ENCODE results near the gene FGF11. TPM values are rescaled to one million over a fixed set of nuclear protein-coding genes. Genes with fewer than 3 reads are reported as not detected.

The FGF11 gene
- polyA plus RNA-seq, 1 of the 3 experiments (the other 2 are of a cell fraction) = 1.9 TPM

DNA sequence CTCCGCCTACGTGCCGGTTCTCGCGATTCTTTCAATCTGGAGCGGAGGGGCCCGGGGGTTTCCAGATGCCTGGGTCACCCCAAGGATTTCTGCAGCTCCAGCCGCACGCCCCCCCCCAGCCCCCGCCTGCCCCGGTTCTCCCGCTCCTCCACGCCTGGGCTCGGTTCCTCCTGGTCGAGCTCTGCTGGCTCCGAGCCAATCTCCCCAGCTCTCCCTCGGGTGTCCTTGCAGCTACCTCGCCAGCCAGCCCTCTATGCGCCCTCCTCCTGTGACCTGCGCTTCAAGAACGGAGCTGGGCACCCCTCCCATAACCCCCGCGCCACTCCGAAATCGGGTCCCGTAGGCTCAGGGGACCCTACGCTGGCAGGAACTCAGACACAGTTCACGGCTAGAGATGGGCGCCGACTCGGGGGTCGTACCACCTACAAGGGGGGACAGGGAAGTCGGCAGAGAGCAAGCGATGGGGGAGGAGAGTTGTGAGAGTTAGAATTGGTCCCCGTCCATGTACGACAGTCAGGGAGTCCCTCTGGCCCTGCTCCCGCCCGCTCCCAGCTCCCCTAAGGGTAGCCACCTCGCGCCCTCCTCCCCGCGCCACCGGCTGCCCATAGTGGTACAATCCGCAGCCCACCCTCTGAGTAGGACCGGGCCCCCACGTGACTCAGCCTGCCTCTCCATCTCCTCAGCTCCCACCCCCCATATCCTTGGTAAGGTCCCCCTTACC, 961 bp downstream of the FGF11 start (continued):
- TF ChIP-seq TAF1 (IDR thresholded peaks at IDR 0.05; ENCODE audit: borderline replicate concordance, low read depth, low read length) = no peak
- TF ChIP-seq CHD2 (IDR thresholded peaks at IDR 0.05; ENCODE audit: low read length, partially characterized antibody) = peak; percentile 98
- no peak for TF ChIP-seq EZH2phosphoT487 (IDR thresholded peaks at IDR 0.05; ENCODE audit: borderline replicate concordance, low read depth)
- TF ChIP-seq TCF12 (IDR thresholded peaks at IDR 0.05) = no peak
- no peak for TF ChIP-seq MEF2A (IDR thresholded peaks at IDR 0.05; ENCODE audit: borderline replicate concordance, low read depth)
- TF ChIP-seq, protein P1, sequence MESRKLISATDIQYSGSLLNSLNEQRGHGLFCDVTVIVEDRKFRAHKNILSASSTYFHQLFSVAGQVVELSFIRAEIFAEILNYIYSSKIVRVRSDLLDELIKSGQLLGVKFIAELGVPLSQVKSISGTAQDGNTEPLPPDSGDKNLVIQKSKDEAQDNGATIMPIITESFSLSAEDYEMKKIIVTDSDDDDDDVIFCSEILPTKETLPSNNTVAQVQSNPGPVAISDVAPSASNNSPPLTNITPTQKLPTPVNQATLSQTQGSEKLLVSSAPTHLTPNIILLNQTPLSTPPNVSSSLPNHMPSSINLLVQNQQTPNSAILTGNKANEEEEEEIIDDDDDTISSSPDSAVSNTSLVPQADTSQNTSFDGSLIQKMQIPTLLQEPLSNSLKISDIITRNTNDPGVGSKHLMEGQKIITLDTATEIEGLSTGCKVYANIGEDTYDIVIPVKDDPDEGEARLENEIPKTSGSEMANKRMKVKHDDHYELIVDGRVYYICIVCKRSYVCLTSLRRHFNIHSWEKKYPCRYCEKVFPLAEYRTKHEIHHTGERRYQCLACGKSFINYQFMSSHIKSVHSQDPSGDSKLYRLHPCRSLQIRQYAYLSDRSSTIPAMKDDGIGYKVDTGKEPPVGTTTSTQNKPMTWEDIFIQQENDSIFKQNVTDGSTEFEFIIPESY (IDR thresholded peaks at IDR 0.05; ENCODE audit: borderline replicate concordance, low read depth) = peak; percentile 94
- TF ChIP-seq, protein P2, sequence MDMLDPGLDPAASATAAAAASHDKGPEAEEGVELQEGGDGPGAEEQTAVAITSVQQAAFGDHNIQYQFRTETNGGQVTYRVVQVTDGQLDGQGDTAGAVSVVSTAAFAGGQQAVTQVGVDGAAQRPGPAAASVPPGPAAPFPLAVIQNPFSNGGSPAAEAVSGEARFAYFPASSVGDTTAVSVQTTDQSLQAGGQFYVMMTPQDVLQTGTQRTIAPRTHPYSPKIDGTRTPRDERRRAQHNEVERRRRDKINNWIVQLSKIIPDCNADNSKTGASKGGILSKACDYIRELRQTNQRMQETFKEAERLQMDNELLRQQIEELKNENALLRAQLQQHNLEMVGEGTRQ (IDR thresholded peaks at IDR 0.05; ENCODE audit: borderline replicate concordance, low read depth, low read length) = peak; percentile 52; the same call in 1 of the 2 replicates
- no peak for TF ChIP-seq RCOR1 (IDR thresholded peaks at IDR 0.05; ENCODE audit: low read length)

DNA sequence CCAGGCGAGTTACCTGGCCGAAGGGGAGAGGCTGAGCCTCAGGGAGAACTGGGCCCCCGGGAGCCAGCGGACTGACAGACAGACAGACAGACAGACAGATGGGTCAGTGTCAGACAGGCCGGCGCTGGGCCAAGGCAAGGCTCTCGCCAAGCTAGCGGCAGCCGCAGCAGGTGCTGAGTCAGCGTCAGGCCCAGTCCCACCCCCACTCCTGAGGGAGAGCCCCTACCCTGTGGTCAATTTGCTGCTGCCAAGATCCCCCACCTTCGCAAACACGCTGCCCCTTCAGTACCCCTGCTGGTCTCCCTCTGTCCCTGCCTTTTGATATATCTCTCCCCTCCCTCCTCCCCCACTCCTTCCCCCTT, 1.5 kb downstream of the FGF11 start:
- Histone ChIP-seq H3K4me2 (peak overlapping the region; percentile 95), H3K9me3 (no peaks in the 10 kb centered on the region), H3K9ac (peak overlapping the region; percentile 61), H4K20me1 (ENCODE audit: insufficient read depth) (no peaks in the 10 kb centered on the region), H3K4me3 (ENCODE audit: low read depth in 2 of 2, low read length in 1 of 2) (peak overlapping the region; percentile 67 to 70), H3K79me2 (ENCODE audit: insufficient read depth) (peaks cover 7% of the 10 kb centered on the region; the same call in 1 of the 2 replicates), H2AFZ (ENCODE audit: low read depth) (no peak overlapping the region), H3K9me2 (no peaks in the 10 kb centered on the region), H3K36me3 (replicated peaks in 1 of 2; ENCODE audit: control insufficient read depth in 1 of 2, insufficient read depth in 2 of 2, low read length in 1 of 2) (peaks cover 0 to 4% of the 10 kb centered on the region in 2 experiments), H3K4me1 (ENCODE audit: control insufficient read depth in 1 of 2, insufficient read depth in 2 of 2, low read depth in 1 of 2, low read length in 1 of 2) (peaks cover 7 to 32% of the 10 kb centered on the region in 2 experiments; a peak in 2 of 4 replicates), H3K27me3 (ENCODE audit: insufficient read depth) (no peaks in the 10 kb centered on the region), H3F3A (replicated peaks; ENCODE audit: insufficient read depth) (peaks cover 18% of the 10 kb centered on the region), H3K27ac (ENCODE audit: low read depth in 2 of 2, low read length in 1 of 2) (peak overlapping the region in 1 of 2 experiments; percentile 97; a peak in 2 of 4 replicates)
- CTCF ChIA-PET = interaction anchor here (0.7 to 1.6 kb wide), 6 partner anchors 26 to 120 kb away, joined by 3 to 11 read pairs (median 4); no protein-coding TSS in a partner anchor
- peak; percentile 72 for DNase-seq
- POLR2A ChIA-PET = interaction anchor here (0.7 to 3.3 kb wide), 10 partner anchors 9 to 767 kb away, joined by 3 to 19 read pairs (median 4); partner anchors contain the start of genes NEURL4, POLR2A, TMEM256 and ZBTB4
- WGBS (ENCODE audit: low lambda C conversion rate) = 22% methylated on average over 7 of the region's 12 CpGs
- TF ChIP-seq SIN3A (IDR thresholded peaks at IDR 0.05; ENCODE audit: borderline replicate concordance, low read depth, low read length) = no peak
- TF ChIP-seq RXRA (IDR thresholded peaks at IDR 0.05; ENCODE audit: borderline replicate concordance, low read depth) = no peak
- no peak for TF ChIP-seq MEF2A (IDR thresholded peaks at IDR 0.05; ENCODE audit: borderline replicate concordance, low read depth)
- TF ChIP-seq, protein P3, sequence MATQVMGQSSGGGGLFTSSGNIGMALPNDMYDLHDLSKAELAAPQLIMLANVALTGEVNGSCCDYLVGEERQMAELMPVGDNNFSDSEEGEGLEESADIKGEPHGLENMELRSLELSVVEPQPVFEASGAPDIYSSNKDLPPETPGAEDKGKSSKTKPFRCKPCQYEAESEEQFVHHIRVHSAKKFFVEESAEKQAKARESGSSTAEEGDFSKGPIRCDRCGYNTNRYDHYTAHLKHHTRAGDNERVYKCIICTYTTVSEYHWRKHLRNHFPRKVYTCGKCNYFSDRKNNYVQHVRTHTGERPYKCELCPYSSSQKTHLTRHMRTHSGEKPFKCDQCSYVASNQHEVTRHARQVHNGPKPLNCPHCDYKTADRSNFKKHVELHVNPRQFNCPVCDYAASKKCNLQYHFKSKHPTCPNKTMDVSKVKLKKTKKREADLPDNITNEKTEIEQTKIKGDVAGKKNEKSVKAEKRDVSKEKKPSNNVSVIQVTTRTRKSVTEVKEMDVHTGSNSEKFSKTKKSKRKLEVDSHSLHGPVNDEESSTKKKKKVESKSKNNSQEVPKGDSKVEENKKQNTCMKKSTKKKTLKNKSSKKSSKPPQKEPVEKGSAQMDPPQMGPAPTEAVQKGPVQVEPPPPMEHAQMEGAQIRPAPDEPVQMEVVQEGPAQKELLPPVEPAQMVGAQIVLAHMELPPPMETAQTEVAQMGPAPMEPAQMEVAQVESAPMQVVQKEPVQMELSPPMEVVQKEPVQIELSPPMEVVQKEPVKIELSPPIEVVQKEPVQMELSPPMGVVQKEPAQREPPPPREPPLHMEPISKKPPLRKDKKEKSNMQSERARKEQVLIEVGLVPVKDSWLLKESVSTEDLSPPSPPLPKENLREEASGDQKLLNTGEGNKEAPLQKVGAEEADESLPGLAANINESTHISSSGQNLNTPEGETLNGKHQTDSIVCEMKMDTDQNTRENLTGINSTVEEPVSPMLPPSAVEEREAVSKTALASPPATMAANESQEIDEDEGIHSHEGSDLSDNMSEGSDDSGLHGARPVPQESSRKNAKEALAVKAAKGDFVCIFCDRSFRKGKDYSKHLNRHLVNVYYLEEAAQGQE (IDR thresholded peaks at IDR 0.05; ENCODE audit: low read depth, low read length) = no peak
- TF ChIP-seq, protein P4, sequence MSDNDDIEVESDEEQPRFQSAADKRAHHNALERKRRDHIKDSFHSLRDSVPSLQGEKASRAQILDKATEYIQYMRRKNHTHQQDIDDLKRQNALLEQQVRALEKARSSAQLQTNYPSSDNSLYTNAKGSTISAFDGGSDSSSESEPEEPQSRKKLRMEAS (IDR thresholded peaks at IDR 0.05; ENCODE audit: low read depth) = 0 out of 2 replicates have a peak, but pooled peaks have one; percentile 6
- no peak for TF ChIP-seq SMC3 (IDR thresholded peaks at IDR 0.05; ENCODE audit: low read depth, low read length)
- no peak for TF ChIP-seq TEAD4 (IDR thresholded peaks at IDR 0.05; ENCODE audit: borderline replicate concordance, insufficient read depth)
- no peak for TF ChIP-seq RFX5 (IDR thresholded peaks at IDR 0.05; ENCODE audit: low read length)
- TF ChIP-seq POLR2AphosphoS5 (IDR thresholded peaks at IDR 0.05; ENCODE audit: low read depth, low read length) = no peak
- TF ChIP-seq, protein P5, sequence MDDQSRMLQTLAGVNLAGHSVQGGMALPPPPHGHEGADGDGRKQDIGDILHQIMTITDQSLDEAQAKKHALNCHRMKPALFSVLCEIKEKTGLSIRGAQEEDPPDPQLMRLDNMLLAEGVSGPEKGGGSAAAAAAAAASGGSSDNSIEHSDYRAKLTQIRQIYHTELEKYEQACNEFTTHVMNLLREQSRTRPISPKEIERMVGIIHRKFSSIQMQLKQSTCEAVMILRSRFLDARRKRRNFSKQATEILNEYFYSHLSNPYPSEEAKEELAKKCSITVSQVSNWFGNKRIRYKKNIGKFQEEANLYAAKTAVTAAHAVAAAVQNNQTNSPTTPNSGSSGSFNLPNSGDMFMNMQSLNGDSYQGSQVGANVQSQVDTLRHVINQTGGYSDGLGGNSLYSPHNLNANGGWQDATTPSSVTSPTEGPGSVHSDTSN (IDR thresholded peaks at IDR 0.05) = peak; percentile 93
- TF ChIP-seq MXI1 (IDR thresholded peaks at IDR 0.05; ENCODE audit: low read depth, low read length) = peak; percentile 59; the same call in 1 of the 2 replicates
- no peak for TF ChIP-seq FOXM1 (IDR thresholded peaks at IDR 0.05; ENCODE audit: low read depth)
- TF ChIP-seq, protein P6, sequence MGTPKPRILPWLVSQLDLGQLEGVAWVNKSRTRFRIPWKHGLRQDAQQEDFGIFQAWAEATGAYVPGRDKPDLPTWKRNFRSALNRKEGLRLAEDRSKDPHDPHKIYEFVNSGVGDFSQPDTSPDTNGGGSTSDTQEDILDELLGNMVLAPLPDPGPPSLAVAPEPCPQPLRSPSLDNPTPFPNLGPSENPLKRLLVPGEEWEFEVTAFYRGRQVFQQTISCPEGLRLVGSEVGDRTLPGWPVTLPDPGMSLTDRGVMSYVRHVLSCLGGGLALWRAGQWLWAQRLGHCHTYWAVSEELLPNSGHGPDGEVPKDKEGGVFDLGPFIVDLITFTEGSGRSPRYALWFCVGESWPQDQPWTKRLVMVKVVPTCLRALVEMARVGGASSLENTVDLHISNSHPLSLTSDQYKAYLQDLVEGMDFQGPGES (IDR thresholded peaks at IDR 0.05; ENCODE audit: low read depth, low read length) = no peak

All from SK-N-SH (cell line).